Right renal cortex interstitium (tissue), 3 donors: ENCODE measurements around the gene PNPLA5. TPM values are rescaled to one million over a fixed set of nuclear protein-coding genes. Genes with fewer than 3 reads are reported as not detected.

ENCODE experiments used
- polyA plus RNA-seq, 3 donors: library from polyadenylated mRNA; unstranded; fragments of 120-200 nt; gene quantifications; one replicate each; pipeline ENCODE4 v1.2.1, GENCODE V29; 2013; ENCODE audit not compliant: insufficient read length in 3 of 3

Gene PNPLA5
- polyA plus RNA-seq, 3 donors: 0.06 to 0.14 (median 0.08) TPM

Other genes starting within 250 kb of the PNPLA5 start
- 1 to 10 TPM; 5.1 to 5.6 (median 5.6) TPM for gene EFCAB6, start 79.7 kb downstream of the PNPLA5 start, polyA plus RNA-seq
- 1 to 10 TPM; 1.9 to 2.9 (median 2.1) TPM for gene SULT4A1, start 29.5 kb downstream of the PNPLA5 start, polyA plus RNA-seq
- gene PNPLA3, start 31.8 kb upstream of the PNPLA5 start, polyA plus RNA-seq: 1 to 10 TPM; 1.1 to 1.8 (median 1.4) TPM
- gene SAMM50, start 63.4 kb upstream of the PNPLA5 start, polyA plus RNA-seq: 10 to 100 TPM; 63.8 to 69.4 (median 65.0) TPM
- gene PARVB, start 132.3 kb upstream of the PNPLA5 start, polyA plus RNA-seq: 10 to 100 TPM; 20.8 to 24.2 (median 23.5) TPM